HepG2 (cell line): ENCODE results near the gene TRAPPC1. TPM values are rescaled to one million over a fixed set of nuclear protein-coding genes. Genes with fewer than 3 reads are reported as not detected.

Experiments
- ATAC-seq: fragments of 200-7000 bp; cut with Tn5 transposase; 3 replicates; pipeline ENCODE4 v1.9.1; 2020; ENCODE audit warnings: mild to moderate bottlenecking, moderate library complexity
- BruUV-seq: library from RNA; stranded (reverse); fragments of 400-500 nt; replicated peaks from 2 replicates; lab custom pipeline; 2021; lab: Mats Ljungman, UMichigan
- CTCF ChIA-PET: fragments of 300-600 bp; formaldehyde crosslinking; extraction: SDS; loops from one replicate; lab custom pipeline; 2021; ENCODE audit warnings: low total read pairs, inconsistent platforms, low intra/inter-chr PET ratio; lab: Yijun Ruan, JAX
- POLR2A ChIA-PET: fragments of 350-600 bp; sonication (Branson Sonifier 250); formaldehyde crosslinking; loops from one replicate; lab custom pipeline; 2020; ENCODE audit warnings: antibody characterized with exemption, inconsistent platforms; lab: Yijun Ruan, JAX
- DNase-seq: peaks from one replicate; pipeline ENCODE4 v3.0.0-alpha.2; 2015; ENCODE audit warnings: low spot score
- FAIRE-seq: peaks from 3 replicates; lab custom pipeline; 2011; peaks lifted over from hg19 to GRCh38; lab: Jason Lieb, UNC
- H2AFZ ChIP-seq: one replicate; pipeline ENCODE4 v1.6.1; 2011; ENCODE audit warnings: low read length, inconsistent platforms
- H3K27ac ChIP-seq: fragments of 300-600 bp; 3 replicates; pipeline ENCODE4 v1.8.0; 2011; ENCODE audit warnings: mixed run types, mild to moderate bottlenecking, mixed read lengths, low read length, inconsistent platforms; ENCODE audit not compliant: insufficient read depth; ENCODE audit errors: extremely low read length
- H3K27me3 ChIP-seq, 2 experiments: fragments of 200-600 bp in 1 of 2; 2 replicates in 1 of 2; 3 replicates in 1 of 2; pipeline versions ENCODE4 v1.6.0 to v1.8.0; 2011; ENCODE audit warnings: low read length in 2 of 2, mild to moderate bottlenecking in 2 of 2, moderate library complexity in 2 of 2, inconsistent platforms in 1 of 2; ENCODE audit not compliant: insufficient read depth in 2 of 2, control insufficient read depth in 1 of 2
- H3K36me3 ChIP-seq, 2 experiments: fragments of 200-600 bp in 1 of 2; replicated peaks in 1 of 2; 2 replicates in 1 of 2; 3 replicates in 1 of 2; pipeline versions ENCODE4 v1.5.1 to v1.8.0; 2011; ENCODE audit warnings: low read length in 2 of 2, inconsistent platforms in 1 of 2; ENCODE audit not compliant: insufficient read depth in 2 of 2, control insufficient read depth in 1 of 2
- H3K4me1 ChIP-seq: 2 replicates; pipeline ENCODE4 v1.5.1; 2012; ENCODE audit warnings: low read length, inconsistent platforms; ENCODE audit not compliant: insufficient read depth
- H3K4me2 ChIP-seq: 2 replicates; pipeline ENCODE4 v1.6.0; 2011; ENCODE audit warnings: low read depth, low read length, inconsistent platforms
- H3K4me3 ChIP-seq, 3 experiments: fragments of 200-600 bp in 1 of 3; sonication (generic), shearing (Covaris generic) in 1 of 3; replicated peaks in 1 of 3; 2 replicates each; pipeline ENCODE4 v1.5.1; 2011 to 2016; ENCODE audit warnings: low read length in 3 of 3, inconsistent platforms in 2 of 3, low read depth in 2 of 3, mild to moderate bottlenecking in 2 of 3, control low read depth in 1 of 3, mixed read lengths in 1 of 3; ENCODE audit not compliant: insufficient read depth in 1 of 3
- H3K79me2 ChIP-seq: one replicate; pipeline ENCODE4 v1.6.1; 2011; ENCODE audit warnings: low read length, inconsistent platforms; ENCODE audit not compliant: insufficient read depth
- H3K9ac ChIP-seq: 2 replicates; pipeline ENCODE4 v1.6.0; 2011; ENCODE audit warnings: mild to moderate bottlenecking, low read depth, low read length, inconsistent platforms; ENCODE audit not compliant: insufficient read depth
- H3K9me3 ChIP-seq: 2 replicates; pipeline ENCODE4 v1.5.1; 2012; ENCODE audit warnings: mild to moderate bottlenecking, low read length
- H4K20me1 ChIP-seq: 2 replicates; pipeline ENCODE4 v1.6.0; 2011; ENCODE audit warnings: inconsistent platforms, mild to moderate bottlenecking, low read length, moderate library complexity; ENCODE audit not compliant: insufficient read depth
- FOSL1 ChIP-seq: sonication (generic); formaldehyde crosslinking; IDR thresholded peaks from 2 replicates; pipeline ENCODE4 v1.9.0; 2021; ENCODE audit warnings: missing genetic modification reagents, borderline replicate concordance
- ONECUT2 ChIP-seq: sonication (generic); formaldehyde crosslinking; IDR thresholded peaks from 2 replicates; pipeline ENCODE4 v1.4.0; 2020; ENCODE audit warnings: missing genetic modification reagents
- RARA ChIP-seq: IDR thresholded peaks from 2 replicates; pipeline ENCODE4 v1.6.1; 2016; ENCODE audit warnings: missing genetic modification reagents, missing compliant biosample characterization
- RBFOX2 ChIP-seq: fragments of 200-400 bp; formaldehyde crosslinking; IDR thresholded peaks from 2 replicates; pipeline ENCODE4 v1.6.1; 2017; ENCODE audit warnings: low read depth, mild to moderate bottlenecking, low read length
- TEAD3 ChIP-seq: optimal IDR thresholded peaks from 2 replicates; pipeline ENCODE3; 2016; ENCODE audit warnings: borderline replicate concordance
- ZFP36 ChIP-seq: fragments of 150-350 bp; IDR thresholded peaks from 2 replicates; pipeline ENCODE4 v1.6.1; 2018; ENCODE audit warnings: borderline replicate concordance, low read length, low read depth; ENCODE audit not compliant: partially characterized antibody
- ZNF225 ChIP-seq: sonication (generic); formaldehyde crosslinking; IDR thresholded peaks from 2 replicates; pipeline ENCODE4 v1.4.0; 2020; ENCODE audit warnings: mild to moderate bottlenecking, missing genetic modification reagents
- ZNF451 ChIP-seq: sonication (generic); formaldehyde crosslinking; IDR thresholded peaks from 2 replicates; pipeline ENCODE4 v1.5.0; 2020; ENCODE audit warnings: mild to moderate bottlenecking, missing genetic modification reagents
- ZNF780A ChIP-seq: sonication (generic); formaldehyde crosslinking; IDR thresholded peaks from 2 replicates; pipeline ENCODE4 v1.8.0; 2022; ENCODE audit warnings: mild to moderate bottlenecking, missing genetic modification reagents, moderate library complexity
- ZNF883 ChIP-seq: sonication (generic); formaldehyde crosslinking; IDR thresholded peaks from 2 replicates; pipeline ENCODE4 v1.5.1; 2020; ENCODE audit warnings: mild to moderate bottlenecking, missing genetic modification reagents; ENCODE audit errors: not compliant biosample characterization
- WGBS: methylation state at CpG from one replicate; pipeline ENCODE4 v1.1.6; 2017; ENCODE audit warnings: low lambda C conversion rate; 5-methylcytosine and 5-hydroxymethylcytosine counted together
- in situ Hi-C: cut with HindIII; loops from 2 replicates; pipeline ENCODE4 v1.10.0; 2017; ENCODE audit warnings: low pct_unique_long_range_greater_than_20kb; ENCODE audit not compliant: extremely low pct_ligation_motif_present
- intact Hi-C: fragments of 100-400 bp; cut with micrococcal nuclease; formaldehyde crosslinking; loops from one replicate; pipeline ENCODE4 v1.10.0; 2022; ENCODE audit not compliant: unreplicated experiment
- polyA plus RNA-seq, 8 experiments: library from polyadenylated mRNA; depleted of rRNA in 3 of 8; stranded (reverse) in 7 of 8; unstranded in 1 of 8; fragments of >200 nt; fragmentation: Illumina TruSeq in 4 of 8; extraction: Trizol in 4 of 8; gene quantifications; 2 replicates each; pipeline versions ENCODE4 v1.2.1 to v1.2.3, GENCODE V29; 2011 to 2016; ENCODE audit warnings: low read depth in 4 of 8, missing spikeins in 1 of 8, mixed read lengths in 1 of 8; ENCODE audit not compliant: insufficient read depth in 1 of 8
- total RNA-seq, 5 experiments: library from RNA; depleted of rRNA; stranded (reverse); fragments of >200 nt; fragmentation: Illumina TruSeq; extraction: Trizol; gene quantifications; 2 replicates each; pipeline ENCODE4 v1.2.3, GENCODE V29; 2016; ENCODE audit warnings: low read depth in 1 of 5
- TF ChIP-seq, protein P1 (sequence below): sonication (generic); formaldehyde crosslinking; IDR thresholded peaks from 2 replicates; pipeline ENCODE4 v1.4.0; 2020; ENCODE audit warnings: missing genetic modification reagents
- TF ChIP-seq, protein P2 (sequence below): IDR thresholded peaks from 2 replicates; pipeline ENCODE4 v1.6.1; 2016
- TF ChIP-seq, protein P3 (sequence below): sonication (generic); formaldehyde crosslinking; IDR thresholded peaks from 2 replicates; pipeline ENCODE4 v1.4.0; 2020; ENCODE audit warnings: missing genetic modification reagents; ENCODE audit errors: not compliant biosample characterization

Gene TRAPPC1
- total and polyA plus RNA-seq, 2 of the 13 experiments (the other 11 are each of a cell fraction or from before 2014, with no cell fraction given), result 28.1 to 44.9 TPM

DNA sequence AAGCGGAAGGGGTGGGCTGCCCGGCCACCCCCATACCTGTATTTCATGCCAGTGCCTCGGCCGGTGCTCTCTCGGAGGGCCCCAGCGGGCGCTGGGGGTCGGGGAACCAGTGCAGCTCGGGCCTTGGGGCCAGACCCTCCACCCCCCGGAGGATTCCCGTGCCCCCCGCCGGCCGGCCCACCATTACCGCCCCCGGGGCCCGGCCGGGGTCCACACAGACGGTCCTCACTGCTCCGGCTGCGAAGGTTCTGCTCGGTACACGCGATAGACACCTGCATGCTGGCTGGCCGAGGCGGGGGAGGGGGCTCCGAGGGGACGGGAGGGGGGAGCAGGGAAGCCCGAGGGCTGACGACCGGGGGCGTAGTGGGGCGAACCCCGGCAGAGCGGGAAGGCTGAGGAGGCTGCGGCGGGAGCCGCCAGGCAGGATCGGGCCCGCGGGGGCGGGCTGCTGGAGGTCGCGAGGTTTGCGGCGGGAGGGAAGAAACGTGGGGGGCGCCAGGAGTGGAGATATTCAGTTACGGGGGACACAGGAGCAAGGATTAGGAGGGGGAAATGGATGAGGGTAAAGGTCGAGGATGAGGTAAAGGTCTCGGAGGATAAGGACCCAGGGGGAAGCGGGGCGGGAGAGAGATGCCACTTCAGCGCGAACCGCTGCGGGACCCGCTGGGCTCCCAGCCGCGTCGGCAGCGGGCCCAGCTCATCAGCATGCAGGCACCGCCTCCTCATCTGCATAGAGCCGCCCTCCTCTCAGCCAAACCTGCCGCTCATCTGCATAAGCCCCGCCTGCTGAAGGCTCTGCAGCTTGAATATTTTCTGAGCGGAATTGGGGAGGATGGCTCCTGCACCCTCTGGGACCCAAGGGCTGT lies 2.4 kb downstream of the TRAPPC1 start, which contains the start of gene KCNAB3:
TSS of gene KCNAB3 (minus strand) at position 699 of the 866 bp plus-strand sequence. CDS start at position 278, 421 bp downstream.
- TF ChIP-seq, protein P1, sequence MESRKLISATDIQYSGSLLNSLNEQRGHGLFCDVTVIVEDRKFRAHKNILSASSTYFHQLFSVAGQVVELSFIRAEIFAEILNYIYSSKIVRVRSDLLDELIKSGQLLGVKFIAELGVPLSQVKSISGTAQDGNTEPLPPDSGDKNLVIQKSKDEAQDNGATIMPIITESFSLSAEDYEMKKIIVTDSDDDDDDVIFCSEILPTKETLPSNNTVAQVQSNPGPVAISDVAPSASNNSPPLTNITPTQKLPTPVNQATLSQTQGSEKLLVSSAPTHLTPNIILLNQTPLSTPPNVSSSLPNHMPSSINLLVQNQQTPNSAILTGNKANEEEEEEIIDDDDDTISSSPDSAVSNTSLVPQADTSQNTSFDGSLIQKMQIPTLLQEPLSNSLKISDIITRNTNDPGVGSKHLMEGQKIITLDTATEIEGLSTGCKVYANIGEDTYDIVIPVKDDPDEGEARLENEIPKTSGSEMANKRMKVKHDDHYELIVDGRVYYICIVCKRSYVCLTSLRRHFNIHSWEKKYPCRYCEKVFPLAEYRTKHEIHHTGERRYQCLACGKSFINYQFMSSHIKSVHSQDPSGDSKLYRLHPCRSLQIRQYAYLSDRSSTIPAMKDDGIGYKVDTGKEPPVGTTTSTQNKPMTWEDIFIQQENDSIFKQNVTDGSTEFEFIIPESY, result peak; percentile 21; the same call in 1 of the 2 replicates
- no peak for TF ChIP-seq TEAD3 (CRISPR knock-in tag)
- TF ChIP-seq RBFOX2, result peak; percentile 53; the same call in 1 of the 2 replicates
- no peak for TF ChIP-seq RARA (CRISPR knock-in tag)
- TF ChIP-seq, all 625 proteins: peak for 2
- FAIRE-seq, result no peak
- no peak for DNase-seq
- ChIA-PET POLR2A (no interaction called here), CTCF (no interaction called here)
- Histone ChIP-seq H3K9me3 (no peaks in the 10 kb centered on the region), H3K27me3 (no peaks in the 10 kb centered on the region; a peak in 1 of 5 replicates), H3K79me2 (peaks cover 14% of the 10 kb centered on the region), H3K27ac (no peak within 1 kb of the TSS), H2AFZ (no peak within 1 kb of the TSS), H3K36me3 (no peaks in the 10 kb centered on the region; a peak in 1 of 5 replicates), H3K4me2 (peak within 1 kb of the TSS; percentile 68; the same call in 1 of the 2 replicates), H3K9ac (no peak within 1 kb of the TSS), H3K4me3 (no peak within 1 kb of the TSS), H3K4me1 (peaks cover 26% of the 10 kb centered on the region), H4K20me1 (no peaks in the 10 kb centered on the region)
- no TSS peak for BruUV-seq
- in situ Hi-C loops (no loop called here), intact Hi-C loops (loop anchor here (5.0 kb wide), 1 partner anchor 58 kb away; no protein-coding TSS in a partner anchor)
- no peak for ATAC-seq
- WGBS, result 96% methylated on average over 53 of the region's 67 CpGs

DNA sequence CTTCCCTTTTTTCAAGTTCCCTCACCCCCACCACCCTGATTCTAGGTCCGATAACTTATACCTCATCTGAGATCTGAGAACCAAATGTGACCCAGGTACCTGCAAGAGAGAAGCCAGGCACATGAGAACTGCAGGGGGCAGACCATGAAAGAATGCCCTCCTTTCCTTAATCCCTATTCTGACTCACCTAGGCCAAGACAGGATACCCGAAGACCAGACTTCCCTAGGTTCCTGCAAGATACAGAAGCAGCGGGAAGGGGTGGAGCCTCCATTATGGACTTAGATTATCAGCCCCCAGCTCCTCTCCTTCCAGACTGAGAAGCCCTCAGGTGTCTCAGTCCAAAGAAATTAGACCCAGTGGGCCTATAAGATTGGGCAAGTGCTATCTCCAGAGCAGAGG lies 4.2 kb downstream of the TRAPPC1 start:
- no peaks in the 10 kb centered on the region for H4K20me1 ChIP-seq
- H3K4me2 ChIP-seq, result no peak overlapping the region
- ChIA-PET POLR2A (no interaction called here), CTCF (no interaction called here)
- WGBS, result 83% methylated on average over 3 of the region's 3 CpGs
- no peaks in the 10 kb centered on the region for H3K9me3 ChIP-seq
- DNase-seq (no peak), ATAC-seq (no peak), FAIRE-seq (no peak)
- H3K4me3 ChIP-seq, result no peak overlapping the region
- H3K4me1 ChIP-seq, result peaks cover 9% of the 10 kb centered on the region
- H2AFZ ChIP-seq, result no peak overlapping the region
- H3K79me2 ChIP-seq, result peaks cover 8% of the 10 kb centered on the region
- BruUV-seq, result no TSS peak
- H3K27me3 ChIP-seq, result no peaks in the 10 kb centered on the region; a peak in 1 of 5 replicates
- in situ Hi-C loops, result no loop called here
- H3K27ac ChIP-seq, result no peak overlapping the region
- intact Hi-C loops, result no loop called here
- H3K36me3 ChIP-seq, result no peaks in the 10 kb centered on the region
- H3K9ac ChIP-seq, result no peak overlapping the region
- TF ChIP-seq ZFP36, result no peak
- TF ChIP-seq, protein P2, sequence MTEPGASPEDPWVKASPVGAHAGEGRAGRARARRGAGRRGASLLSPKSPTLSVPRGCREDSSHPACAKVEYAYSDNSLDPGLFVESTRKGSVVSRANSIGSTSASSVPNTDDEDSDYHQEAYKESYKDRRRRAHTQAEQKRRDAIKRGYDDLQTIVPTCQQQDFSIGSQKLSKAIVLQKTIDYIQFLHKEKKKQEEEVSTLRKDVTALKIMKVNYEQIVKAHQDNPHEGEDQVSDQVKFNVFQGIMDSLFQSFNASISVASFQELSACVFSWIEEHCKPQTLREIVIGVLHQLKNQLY (CRISPR knock-in tag), result no peak
- TF ChIP-seq ZNF780A (CRISPR knock-in tag), result no peak
- TF ChIP-seq, protein P3, sequence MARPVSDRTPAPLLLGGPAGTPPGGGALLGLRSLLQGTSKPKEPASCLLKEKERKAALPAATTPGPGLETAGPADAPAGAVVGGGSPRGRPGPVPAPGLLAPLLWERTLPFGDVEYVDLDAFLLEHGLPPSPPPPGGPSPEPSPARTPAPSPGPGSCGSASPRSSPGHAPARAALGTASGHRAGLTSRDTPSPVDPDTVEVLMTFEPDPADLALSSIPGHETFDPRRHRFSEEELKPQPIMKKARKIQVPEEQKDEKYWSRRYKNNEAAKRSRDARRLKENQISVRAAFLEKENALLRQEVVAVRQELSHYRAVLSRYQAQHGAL, result no peak
- TF ChIP-seq ONECUT2, result no peak
- no peak for TF ChIP-seq ZNF883
- TF ChIP-seq ZNF451 (CRISPR knock-in tag), result no peak
- TF ChIP-seq ZNF225 (CRISPR knock-in tag), result no peak
- TF ChIP-seq FOSL1, result no peak
